Tibial nerve (tissue), 3 donors: Measurements from ENCODE around the gene DNAJC25.

Experiments used
- CTCF ChIP-seq, 5 experiments: fragments of 200-600 bp in 3 of 5; fragments of 450-650 bp in 2 of 5; sonication (generic) in 3 of 5; IDR thresholded peaks; one replicate each; pipeline ENCODE4 v1.5.1; 2016 to 2019; ENCODE audit warnings: antibody characterized with exemption in 5 of 5, mild to moderate bottlenecking in 3 of 5, moderate library complexity in 2 of 5
- POLR2A ChIP-seq, 2 donors: fragments of 450-650 bp; IDR thresholded peaks; one replicate each; pipeline ENCODE4 v1.6.1; 2017; ENCODE audit warnings: antibody characterized with exemption in 2 of 2, mild to moderate bottlenecking in 2 of 2, moderate library complexity in 2 of 2

- TF ChIP-seq CTCF (IDR thresholded peaks at IDR 0.05): no peak
- no peak for TF ChIP-seq POLR2A (IDR thresholded peaks at IDR 0.05)
These were observed 6.4 kb downstream of the DNAJC25 start for GRCh38 chr9:111637421-111637950.
